IMR-90 (cell line): Measurements from ENCODE around the gene POU2AF2. TPM values are rescaled to one million over a fixed set of nuclear protein-coding genes. Genes with fewer than 3 reads are reported as not detected.

Source experiments
- ATAC-seq: fragments of 200-7000 bp; cut with Tn5 transposase; 2 replicates; pipeline ENCODE4 v1.9.1; 2020; ENCODE audit warnings: low read depth, mild to moderate bottlenecking, moderate library complexity
- BruUV-seq: library from RNA; stranded (reverse); fragments of 400-500 nt; replicated peaks from 2 replicates; lab custom pipeline; 2021; lab: Mats Ljungman, UMichigan
- CTCF ChIA-PET: fragments of 300-600 bp; formaldehyde crosslinking; extraction: SDS; loops from one replicate; lab custom pipeline; 2021; ENCODE audit warnings: antibody characterized with exemption; lab: Yijun Ruan, JAX
- POLR2A ChIA-PET: fragments of 300-600 bp; sonication (Branson Sonifier 250); formaldehyde crosslinking; loops from one replicate; lab custom pipeline; 2022; ENCODE audit warnings: antibody characterized with exemption; ENCODE audit not compliant: unreplicated experiment; lab: Charles Lee
- DNase-seq: peaks from one replicate; pipeline ENCODE4 v3.0.0; 2013
- H2AFZ ChIP-seq: replicated peaks from 2 replicates; pipeline ENCODE3; 2013; ENCODE audit warnings: low read length, mild to moderate bottlenecking; ENCODE audit not compliant: poor library complexity
- H2AK5ac ChIP-seq: 2 replicates; pipeline ENCODE4 v1.6.1; 2013; ENCODE audit warnings: low read depth, low read length, inconsistent platforms
- H2AK9ac ChIP-seq: replicated peaks from 2 replicates; pipeline ENCODE3; 2013; ENCODE audit warnings: mild to moderate bottlenecking, low read depth, low read length, moderate library complexity; ENCODE audit not compliant: poor library complexity
- H2BK120ac ChIP-seq: 2 replicates; pipeline ENCODE4 v1.6.1; 2013; ENCODE audit warnings: low read depth, low read length, inconsistent platforms
- H2BK15ac ChIP-seq: 3 replicates; pipeline ENCODE4 v1.6.1; 2013; ENCODE audit warnings: low read depth, low read length, inconsistent platforms
- H2BK20ac ChIP-seq: 2 replicates; pipeline ENCODE4 v1.6.1; 2013; ENCODE audit warnings: low read depth, mild to moderate bottlenecking, inconsistent platforms, low read length, moderate library complexity
- H2BK5ac ChIP-seq: 2 replicates; pipeline ENCODE4 v1.6.1; 2013; ENCODE audit warnings: mild to moderate bottlenecking, low read depth, low read length, inconsistent platforms; ENCODE audit not compliant: poor library complexity, severe bottlenecking
- H3K14ac ChIP-seq: replicated peaks from 2 replicates; pipeline ENCODE4 v1.6.1; 2013; ENCODE audit warnings: low read depth, low read length, inconsistent platforms
- H3K18ac ChIP-seq: 2 replicates; pipeline ENCODE4 v1.6.1; 2013; ENCODE audit warnings: low read depth, low read length, control low read depth
- H3K23ac ChIP-seq: 2 replicates; pipeline ENCODE4 v1.6.1; 2013; ENCODE audit warnings: low read depth, low read length, inconsistent platforms
- H3K27ac ChIP-seq: 2 replicates; pipeline ENCODE4 v1.5.1; 2013; ENCODE audit warnings: mild to moderate bottlenecking, control low read depth, low read length; ENCODE audit not compliant: insufficient read depth
- H3K27me3 ChIP-seq: 2 replicates; pipeline ENCODE4 v1.6.1; 2013; ENCODE audit warnings: low read length; ENCODE audit not compliant: control insufficient read depth, insufficient read depth
- H3K36me3 ChIP-seq: 2 replicates; pipeline ENCODE4 v1.6.1; 2013; ENCODE audit warnings: low read length, mixed read lengths; ENCODE audit not compliant: control insufficient read depth, insufficient read depth
- H3K4ac ChIP-seq: 2 replicates; pipeline ENCODE4 v1.6.1; 2013; ENCODE audit warnings: low read depth, low read length, inconsistent platforms
- H3K4me1 ChIP-seq: 2 replicates; pipeline ENCODE4 v1.6.1; 2013; ENCODE audit warnings: low read length, mixed read lengths; ENCODE audit not compliant: control insufficient read depth, insufficient read depth
- H3K4me2 ChIP-seq: 2 replicates; pipeline ENCODE4 v1.6.1; 2013; ENCODE audit warnings: low read depth, mild to moderate bottlenecking, control low read depth, low read length, moderate library complexity
- H3K4me3 ChIP-seq: 2 replicates; pipeline ENCODE4 v1.5.1; 2013; ENCODE audit warnings: low read depth, mild to moderate bottlenecking, control low read depth, low read length, moderate library complexity; ENCODE audit not compliant: insufficient read depth
- H3K56ac ChIP-seq: 2 replicates; pipeline ENCODE4 v1.6.1; 2013; ENCODE audit warnings: low read length, inconsistent platforms; ENCODE audit not compliant: insufficient read depth; ENCODE audit errors: extremely low read depth
- H3K79me1 ChIP-seq, 2 experiments: 2 replicates each; pipeline ENCODE4 v1.6.1; 2013; ENCODE audit warnings: low read length in 2 of 2, inconsistent platforms in 1 of 2, low read depth in 1 of 2
- H3K9ac ChIP-seq: 2 replicates; pipeline ENCODE4 v1.6.1; 2013; ENCODE audit warnings: low read depth, low read length, control low read depth
- H3K9me1 ChIP-seq: 2 replicates; pipeline ENCODE4 v1.6.1; 2013; ENCODE audit warnings: low read length, inconsistent platforms; ENCODE audit not compliant: insufficient read depth
- H3K9me3 ChIP-seq: 2 replicates; pipeline ENCODE4 v1.6.1; 2013; ENCODE audit warnings: low read length; ENCODE audit not compliant: control insufficient read depth, insufficient read depth
- H4K20me1 ChIP-seq: 2 replicates; pipeline ENCODE4 v1.6.1; 2013; ENCODE audit warnings: low read length, inconsistent platforms; ENCODE audit not compliant: insufficient read depth
- H4K5ac ChIP-seq: 2 replicates; pipeline ENCODE4 v1.6.1; 2013; ENCODE audit warnings: mild to moderate bottlenecking, low read depth, low read length, control low read depth
- H4K8ac ChIP-seq, 2 experiments: 2 replicates each; pipeline ENCODE4 v1.6.1; 2013; ENCODE audit warnings: low read depth in 2 of 2, low read length in 2 of 2, control low read depth in 1 of 2, inconsistent platforms in 1 of 2
- H4K91ac ChIP-seq: 2 replicates; pipeline ENCODE4 v1.6.1; 2013; ENCODE audit warnings: low read depth, low read length, inconsistent platforms; ENCODE audit not compliant: insufficient read depth
- BHLHE40 ChIP-seq: fragments of 150-350 bp; IDR thresholded peaks from 2 replicates; pipeline ENCODE4 v1.6.1; 2016; ENCODE audit warnings: mild to moderate bottlenecking, low read depth, low read length
- CEBPB ChIP-seq: IDR thresholded peaks from 2 replicates; pipeline ENCODE4 v1.6.1; 2012; ENCODE audit warnings: low read depth, low read length, improper control_type of control experiment
- CTCF ChIP-seq: conservative IDR thresholded peaks from 2 replicates; pipeline ENCODE4 v1.5.1; 2012; ENCODE audit warnings: mild to moderate bottlenecking, low read depth, low read length, improper control_type of control experiment
- ELK1 ChIP-seq: fragments of 150-350 bp; IDR thresholded peaks from 2 replicates; pipeline ENCODE4 v1.6.1; 2016; ENCODE audit warnings: low read depth, mild to moderate bottlenecking, low read length, moderate library complexity, borderline replicate concordance
- FOS ChIP-seq: fragments of 150-350 bp; IDR thresholded peaks from 2 replicates; pipeline ENCODE4 v1.6.1; 2016; ENCODE audit warnings: low read depth, low read length
- MAZ ChIP-seq: IDR thresholded peaks from 2 replicates; pipeline ENCODE4 v1.6.1; 2012; ENCODE audit warnings: low read depth, mild to moderate bottlenecking, low read length, improper control_type of control experiment, moderate library complexity, borderline replicate concordance
- MXI1 ChIP-seq: IDR thresholded peaks from 2 replicates; pipeline ENCODE4 v1.6.1; 2012; ENCODE audit warnings: low read depth, mild to moderate bottlenecking, low read length, moderate library complexity, borderline replicate concordance
- NFE2L2 ChIP-seq: fragments of 150-350 bp; IDR thresholded peaks from 2 replicates; pipeline ENCODE4 v1.6.1; 2016; ENCODE audit warnings: low read depth, mild to moderate bottlenecking, low read length
- RAD21 ChIP-seq: IDR thresholded peaks from 2 replicates; pipeline ENCODE4 v1.6.1; 2012; ENCODE audit warnings: low read length, improper control_type of control experiment
- RCOR1 ChIP-seq: IDR thresholded peaks from 2 replicates; pipeline ENCODE4 v1.6.1; 2012; ENCODE audit warnings: mild to moderate bottlenecking, low read length, improper control_type of control experiment; ENCODE audit not compliant: insufficient replicate concordance
- USF2 ChIP-seq: fragments of 150-350 bp; IDR thresholded peaks from 2 replicates; pipeline ENCODE4 v1.6.1; 2017; ENCODE audit warnings: mild to moderate bottlenecking, antibody characterized with exemption, low read length, low read depth
- WGBS, 2 experiments: methylation state at CpG; one replicate each; pipeline versions ENCODE4 v1.1.5 to v1.1.7; 2013; ENCODE audit warnings: missing lambda C conversion rate in 2 of 2; ENCODE audit not compliant: insufficient read length in 1 of 2; ENCODE audit errors: extremely low coverage in 2 of 2; 5-methylcytosine and 5-hydroxymethylcytosine counted together
- dilution Hi-C: fragments of 300-500 bp; cut with HindIII; formaldehyde crosslinking; loops from one replicate; pipeline ENCODE4 v1.14.3; 2018; ENCODE audit warnings: low sequenced_read_pairs; ENCODE audit not compliant: unreplicated experiment
- in situ Hi-C: fragments of 300-500 bp; cut with MboI; formaldehyde crosslinking; loops from 3 replicates; pipeline ENCODE4 v1.14.3; 2019; ENCODE audit warnings: low sequenced_read_pairs, inconsistent platforms, mixed read lengths
- intact Hi-C: fragments of 100-400 bp; cut with micrococcal nuclease; formaldehyde crosslinking; loops from 2 replicates; pipeline ENCODE4 v1.10.0; 2022
- polyA plus RNA-seq, 3 experiments: library from polyadenylated mRNA; depleted of rRNA; stranded (reverse); fragments of >200 nt; gene quantifications; 2 replicates each; pipeline ENCODE4 v1.2.3, GENCODE V29; 2012; ENCODE audit warnings: low replicate concordance in 1 of 3
- total RNA-seq: library from RNA; depleted of rRNA; stranded (reverse); fragments of >200 nt; gene quantifications from 2 replicates; pipeline ENCODE4 v1.2.3, GENCODE V29; 2012

POU2AF2 gene
- total and polyA plus RNA-seq, 2 of the 4 experiments (the other 2 are of a cell fraction), result not detected

GRCh38 chr11:111306321-111306720, 60.8 kb downstream of the POU2AF2 start:
- H3K4ac ChIP-seq, result no peak overlapping the region
- no peak overlapping the region for H4K5ac ChIP-seq
- intact Hi-C loops (no loop called here), dilution Hi-C loops (no loop called here), in situ Hi-C loops (no loop called here)
- H2AK5ac ChIP-seq, result no peak overlapping the region
- no peaks in the 10 kb centered on the region; the same call in 1 of the 2 replicates for H3K9me3 ChIP-seq
- BruUV-seq, result no TSS peak
- H3K79me1 ChIP-seq, result no peaks in the 10 kb centered on the region
- 0 out of 2 replicates have a peak, but pooled peaks cover 1% of the 10 kb centered on the region for H3K4me1 ChIP-seq
- H3K4me3 ChIP-seq, result no peak overlapping the region
- no peak overlapping the region for H4K91ac ChIP-seq
- no peak overlapping the region for H3K23ac ChIP-seq
- TF ChIP-seq BHLHE40 (no peak), USF2 (no peak), MXI1 (no peak), RCOR1 (no peak), FOS (no peak), NFE2L2 (no peak), CTCF (no peak), ELK1 (no peak), MAZ (no peak), RAD21 (no peak), CEBPB (no peak)
- H2BK120ac ChIP-seq, result no peak overlapping the region
- H2BK20ac ChIP-seq, result no peak overlapping the region
- H3K14ac ChIP-seq, result no peak overlapping the region
- no peak overlapping the region for H3K18ac ChIP-seq
- H2AK9ac ChIP-seq, result no peak overlapping the region
- H4K20me1 ChIP-seq, result no peaks in the 10 kb centered on the region
- no peak overlapping the region for H3K4me2 ChIP-seq
- H3K27ac ChIP-seq, result no peak overlapping the region
- no peak for DNase-seq
- H3K9ac ChIP-seq, result no peak overlapping the region
- H3K9me1 ChIP-seq, result no peaks in the 10 kb centered on the region
- no peak for ATAC-seq
- H3K56ac ChIP-seq, result no peak overlapping the region
- H3K27me3 ChIP-seq, result peaks cover 70% of the 10 kb centered on the region
- no peak overlapping the region for H4K8ac ChIP-seq
- H2BK15ac ChIP-seq, result no peak overlapping the region
- H2AFZ ChIP-seq, result no peak overlapping the region
- ChIA-PET POLR2A (interaction anchor here (0.6 kb wide), 1 partner anchor 604 kb away, joined by 3 read pairs; no protein-coding TSS in a partner anchor), CTCF (no interaction called here)
- no CpG with 5 or more reads among the region's 5 CpGs for WGBS, 2 experiments
- no peaks in the 10 kb centered on the region for H3K36me3 ChIP-seq
- no peak overlapping the region for H2BK5ac ChIP-seq
